ENCODE data around the gene COL4A2.
A peak's percentile ranks its signal among the peaks of the same experiment; 100 is the strongest.

Gene COL4A2

DNA sequence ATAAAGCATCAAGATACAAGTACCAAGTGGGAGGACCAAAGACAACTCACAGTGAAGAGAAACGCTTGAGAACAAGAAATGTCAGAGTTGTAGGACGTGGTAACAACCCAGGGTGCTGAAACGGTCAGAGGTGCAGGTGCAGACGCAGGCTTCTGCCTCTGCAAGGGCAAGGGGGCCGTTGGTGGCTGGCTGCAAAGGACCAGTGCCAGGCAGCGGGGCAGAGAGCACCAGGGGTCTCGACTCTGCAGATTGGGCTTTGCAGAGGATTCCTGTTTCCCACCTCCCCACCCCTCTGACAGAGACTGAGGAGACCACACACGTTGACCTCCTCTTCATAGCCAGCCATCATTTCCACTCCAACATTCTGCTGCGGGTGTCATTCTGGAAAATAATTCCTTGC, 216.1 kb downstream of the COL4A2 start:
- Histone ChIP-seq H3K4me1 (ENCODE audit: control insufficient read depth in 1 of 2, insufficient read depth in 1 of 2, low read depth in 1 of 2, low read length in 1 of 2) (peaks cover 55 to 81% of the 10 kb centered on the region in 2 experiments), H3K4me3 (ENCODE audit: low read depth in 1 of 2, low read length in 1 of 2) (no peak overlapping the region), H3K9me3 (no peaks in the 10 kb centered on the region), H3K27me3 (peaks cover 15% of the 10 kb centered on the region), H3K36me3 (no peaks in the 10 kb centered on the region), H3K27ac (peak overlapping the region; percentile 89)
- TF ChIP-seq, protein P1, sequence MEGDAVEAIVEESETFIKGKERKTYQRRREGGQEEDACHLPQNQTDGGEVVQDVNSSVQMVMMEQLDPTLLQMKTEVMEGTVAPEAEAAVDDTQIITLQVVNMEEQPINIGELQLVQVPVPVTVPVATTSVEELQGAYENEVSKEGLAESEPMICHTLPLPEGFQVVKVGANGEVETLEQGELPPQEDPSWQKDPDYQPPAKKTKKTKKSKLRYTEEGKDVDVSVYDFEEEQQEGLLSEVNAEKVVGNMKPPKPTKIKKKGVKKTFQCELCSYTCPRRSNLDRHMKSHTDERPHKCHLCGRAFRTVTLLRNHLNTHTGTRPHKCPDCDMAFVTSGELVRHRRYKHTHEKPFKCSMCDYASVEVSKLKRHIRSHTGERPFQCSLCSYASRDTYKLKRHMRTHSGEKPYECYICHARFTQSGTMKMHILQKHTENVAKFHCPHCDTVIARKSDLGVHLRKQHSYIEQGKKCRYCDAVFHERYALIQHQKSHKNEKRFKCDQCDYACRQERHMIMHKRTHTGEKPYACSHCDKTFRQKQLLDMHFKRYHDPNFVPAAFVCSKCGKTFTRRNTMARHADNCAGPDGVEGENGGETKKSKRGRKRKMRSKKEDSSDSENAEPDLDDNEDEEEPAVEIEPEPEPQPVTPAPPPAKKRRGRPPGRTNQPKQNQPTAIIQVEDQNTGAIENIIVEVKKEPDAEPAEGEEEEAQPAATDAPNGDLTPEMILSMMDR (IDR thresholded peaks at IDR 0.05), result no peak

DNA sequence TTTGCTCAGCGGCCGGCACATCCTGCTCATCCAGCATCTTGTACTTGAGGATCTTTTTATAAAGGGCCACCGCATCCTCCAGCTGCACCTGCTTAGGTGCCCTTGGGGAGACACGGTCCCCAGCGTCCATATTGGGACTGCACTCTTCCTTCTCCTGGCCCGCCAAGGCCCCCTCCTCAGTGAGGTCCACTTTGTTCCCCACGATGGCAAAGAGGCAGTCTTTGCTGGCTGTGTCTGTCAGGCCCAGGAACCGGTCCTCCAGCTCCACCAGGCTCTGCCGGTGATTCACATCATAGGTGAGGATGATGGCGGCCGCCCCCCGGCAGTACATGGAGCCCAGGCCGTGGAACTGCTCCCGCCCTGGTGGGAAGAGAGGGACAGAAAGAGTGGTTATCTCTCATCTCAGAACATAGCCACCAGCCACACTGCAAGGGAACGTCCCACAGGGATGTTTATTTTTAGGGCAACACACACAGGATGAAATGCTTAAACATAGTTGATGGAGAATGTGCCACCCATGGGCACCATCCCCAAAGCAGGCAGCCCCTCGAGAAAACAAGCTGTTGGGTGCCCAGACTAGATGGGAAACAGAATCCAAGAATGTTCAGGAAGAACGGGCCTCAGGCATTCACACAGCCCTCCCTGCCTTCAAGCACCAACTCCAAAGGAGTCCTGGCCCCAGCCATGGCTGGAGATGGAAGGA, 216.9 kb downstream of the COL4A2 start:
- H3K36me3 ChIP-seq, result no peaks in the 10 kb centered on the region
- peaks cover 55 to 81% of the 10 kb centered on the region in 2 experiments for H3K4me1 ChIP-seq (ENCODE audit: control insufficient read depth in 1 of 2, insufficient read depth in 1 of 2, low read depth in 1 of 2, low read length in 1 of 2)
- TF ChIP-seq, protein P1 (IDR thresholded peaks at IDR 0.05), result no peak
- H3K27ac ChIP-seq, result peak overlapping the region; percentile 54
- no peaks in the 10 kb centered on the region for H3K9me3 ChIP-seq
- no peak overlapping the region for H3K4me3 ChIP-seq (ENCODE audit: low read depth in 1 of 2, low read length in 1 of 2)
- peaks cover 15% of the 10 kb centered on the region for H3K27me3 ChIP-seq

DNA sequence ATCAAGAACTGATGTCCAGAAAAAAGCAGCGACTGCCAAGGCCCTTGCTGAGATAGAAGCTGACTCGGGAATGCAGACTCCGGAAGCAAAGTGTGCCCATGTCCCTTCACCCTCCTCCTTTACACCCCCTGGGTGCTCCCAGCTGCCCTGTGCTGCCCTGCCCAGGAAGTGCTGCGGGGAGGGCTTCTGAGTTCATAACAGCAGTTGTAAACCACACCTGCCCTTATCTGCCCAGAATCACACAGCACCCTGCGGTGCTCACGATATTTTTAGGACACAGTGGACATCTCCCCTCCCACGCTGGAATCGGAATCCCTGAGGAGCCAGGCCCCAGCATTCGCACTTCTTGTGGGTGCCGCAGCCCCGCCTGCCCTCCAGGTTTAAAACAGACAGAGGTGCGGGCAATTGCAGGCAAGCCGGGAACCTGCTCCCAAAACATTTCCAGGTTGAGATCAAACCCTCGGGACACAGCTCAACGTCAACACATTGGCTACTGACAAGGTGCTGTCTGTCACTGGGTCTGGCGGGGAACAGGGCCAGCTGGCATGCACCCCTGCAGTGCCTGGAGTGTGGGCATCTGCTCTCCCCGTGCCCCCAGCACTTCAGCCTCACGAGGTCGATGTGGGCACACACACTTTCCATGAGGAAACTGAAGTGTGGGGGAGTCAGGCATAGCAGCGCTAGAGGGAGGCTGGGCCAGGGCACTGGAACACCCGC, 217.6 kb downstream of the COL4A2 start:
- no peaks in the 10 kb centered on the region for H3K36me3 ChIP-seq
- H3K27me3 ChIP-seq, result peaks cover 15% of the 10 kb centered on the region
- H3K4me1 ChIP-seq (ENCODE audit: control insufficient read depth in 1 of 2, insufficient read depth in 1 of 2, low read depth in 1 of 2, low read length in 1 of 2), result peaks cover 54 to 79% of the 10 kb centered on the region in 2 experiments
- H3K9me3 ChIP-seq, result no peaks in the 10 kb centered on the region
- peak overlapping the region; percentile 54 for H3K27ac ChIP-seq
- H3K4me3 ChIP-seq (ENCODE audit: low read depth in 1 of 2, low read length in 1 of 2), result no peak overlapping the region
- TF ChIP-seq, protein P1 (IDR thresholded peaks at IDR 0.05), result no peak

DNA sequence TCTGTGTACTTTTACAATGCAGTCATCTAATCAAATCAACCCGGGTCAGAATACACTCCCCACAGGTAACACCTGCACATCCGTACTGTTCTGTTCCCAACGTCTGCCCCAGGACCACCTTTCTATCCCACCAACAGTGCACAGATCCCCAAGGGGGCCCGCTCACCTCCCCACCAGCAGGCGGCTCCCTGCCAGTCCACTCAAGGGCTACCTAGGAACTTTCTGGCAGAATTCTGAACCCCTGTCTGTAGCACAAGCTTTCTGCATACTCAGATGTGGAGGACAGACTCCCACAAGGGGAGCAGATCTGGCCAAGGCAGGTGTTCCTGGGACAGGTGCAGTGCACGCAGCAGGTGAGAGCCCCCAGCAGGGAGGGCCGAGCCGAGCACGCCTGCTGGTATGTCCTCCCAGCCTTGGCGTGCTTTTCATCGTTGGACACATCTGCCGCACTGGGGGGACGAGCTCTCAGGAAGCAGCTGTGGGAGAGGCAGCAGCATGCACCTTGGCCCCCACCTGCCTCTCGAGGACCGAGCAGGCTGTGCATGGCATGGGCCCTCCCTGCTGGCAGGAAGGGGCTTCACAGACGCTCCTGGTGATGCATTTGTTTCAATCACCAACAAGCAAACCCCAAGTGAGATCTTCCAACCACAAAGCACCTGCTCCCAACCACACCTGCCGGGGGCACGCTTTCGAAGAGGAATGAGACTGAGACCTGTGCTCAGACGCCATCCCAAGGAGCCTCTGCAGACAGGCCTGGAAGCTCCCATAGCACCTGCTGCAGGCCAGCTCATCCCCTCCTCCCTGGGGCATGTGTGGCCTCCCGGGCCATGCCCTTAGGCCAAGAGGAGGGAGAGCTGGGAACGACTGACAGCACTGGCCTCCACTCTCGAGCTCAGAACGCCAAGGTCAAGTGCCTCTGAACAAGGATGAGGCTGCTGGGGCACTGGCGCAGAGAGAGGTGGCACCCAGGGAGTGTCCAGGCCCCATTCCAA, 218.5 kb downstream of the COL4A2 start:
- H3K36me3 ChIP-seq, result no peaks in the 10 kb centered on the region
- no peak overlapping the region for H3K27ac ChIP-seq
- no peaks in the 10 kb centered on the region for H3K9me3 ChIP-seq
- no peak overlapping the region for H3K4me3 ChIP-seq (ENCODE audit: low read depth in 1 of 2, low read length in 1 of 2)
- peaks cover 15% of the 10 kb centered on the region for H3K27me3 ChIP-seq
- TF ChIP-seq, protein P1 (IDR thresholded peaks at IDR 0.05), result no peak
- peaks cover 44 to 69% of the 10 kb centered on the region in 2 experiments for H3K4me1 ChIP-seq (ENCODE audit: control insufficient read depth in 1 of 2, insufficient read depth in 1 of 2, low read depth in 1 of 2, low read length in 1 of 2)

DNA sequence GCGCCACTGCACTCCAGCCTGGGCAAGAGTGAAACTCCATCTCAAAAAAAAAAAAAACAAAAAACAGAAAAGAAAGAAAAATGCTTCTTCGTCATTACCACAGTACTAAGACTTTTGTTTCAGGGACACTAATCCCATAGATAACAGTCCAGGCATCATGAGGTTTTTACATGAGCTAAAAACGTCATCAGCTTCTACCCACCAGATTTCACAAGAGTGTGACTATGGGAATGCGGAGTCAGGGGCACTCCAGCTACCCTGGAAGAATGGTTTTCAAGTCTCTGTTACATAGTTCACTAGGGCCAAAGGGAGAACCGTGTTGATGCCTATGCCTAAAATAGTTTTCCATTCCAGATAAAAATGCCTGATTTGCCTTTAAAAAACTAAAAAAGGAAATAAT, 221.3 kb downstream of the COL4A2 start:
- Histone ChIP-seq H3K36me3 (no peaks in the 10 kb centered on the region), H3K27me3 (peaks cover 15% of the 10 kb centered on the region), H3K4me1 (ENCODE audit: control insufficient read depth in 1 of 2, insufficient read depth in 1 of 2, low read depth in 1 of 2, low read length in 1 of 2) (peaks cover 28 to 66% of the 10 kb centered on the region in 2 experiments), H3K4me3 (ENCODE audit: low read depth in 1 of 2, low read length in 1 of 2) (no peak overlapping the region), H3K9me3 (no peaks in the 10 kb centered on the region), H3K27ac (peak overlapping the region; percentile 25)
- TF ChIP-seq, protein P1 (IDR thresholded peaks at IDR 0.05), result no peak

Data from neutrophil (primary cell).